KMS-11 (cell line): ENCODE results near the gene INKA2.

Experiments
- H2AFZ ChIP-seq: fragments of 200-600 bp; sonication (generic); 2 replicates; pipeline ENCODE4 v1.6.1; 2016; ENCODE audit warnings: antibody characterized with exemption, mixed run types, low read depth
- H3K27ac ChIP-seq: fragments of 200-600 bp; sonication (generic); 2 replicates; pipeline ENCODE4 v1.6.1; 2016; ENCODE audit warnings: mild to moderate bottlenecking, mixed run types
- H3K27me3 ChIP-seq: fragments of 200-600 bp; sonication (generic); 2 replicates; pipeline ENCODE4 v1.6.1; 2017; ENCODE audit warnings: mild to moderate bottlenecking, low read depth, mixed run types, moderate library complexity; ENCODE audit not compliant: insufficient read depth
- H3K36me3 ChIP-seq: fragments of 200-600 bp; sonication (generic); 2 replicates; pipeline ENCODE4 v1.6.1; 2017; ENCODE audit warnings: mild to moderate bottlenecking, mixed run types; ENCODE audit not compliant: insufficient read depth
- H3K4me1 ChIP-seq: fragments of 200-600 bp; sonication (generic); 2 replicates; pipeline ENCODE4 v1.6.1; 2016; ENCODE audit warnings: mild to moderate bottlenecking, low read depth, mixed run types; ENCODE audit not compliant: poor library complexity, severe bottlenecking
- H3K4me2 ChIP-seq: fragments of 200-600 bp; sonication (generic); 2 replicates; pipeline ENCODE4 v1.7.0; 2016; ENCODE audit warnings: mild to moderate bottlenecking, mixed run types
- H3K4me3 ChIP-seq: fragments of 200-600 bp; sonication (generic); IDR thresholded peaks from 2 replicates; pipeline ENCODE4 v1.6.1; 2017; ENCODE audit warnings: low read depth, low read length, mixed read lengths; ENCODE audit not compliant: insufficient read depth
- H3K79me2 ChIP-seq: fragments of 200-600 bp; sonication (generic); 2 replicates; pipeline ENCODE4 v1.6.1; 2016; ENCODE audit warnings: low read depth, mixed run types; ENCODE audit not compliant: insufficient read depth
- H3K9ac ChIP-seq: fragments of 200-600 bp; sonication (generic); 2 replicates; pipeline ENCODE4 v1.6.1; 2016; ENCODE audit warnings: mild to moderate bottlenecking, mixed run types
- H4K20me1 ChIP-seq: fragments of 200-600 bp; sonication (generic); 2 replicates; pipeline ENCODE4 v1.6.1; 2016; ENCODE audit warnings: mild to moderate bottlenecking, mixed run types; ENCODE audit not compliant: insufficient read depth
- TF ChIP-seq, protein P1 (sequence below): fragments of 200-600 bp; sonication (generic); conservative IDR thresholded peaks from 2 replicates; pipeline ENCODE4 v1.6.1; 2017; ENCODE audit warnings: low read depth, mild to moderate bottlenecking, antibody characterized with exemption, low read length, moderate library complexity, mixed read lengths

INKA2 gene

DNA sequence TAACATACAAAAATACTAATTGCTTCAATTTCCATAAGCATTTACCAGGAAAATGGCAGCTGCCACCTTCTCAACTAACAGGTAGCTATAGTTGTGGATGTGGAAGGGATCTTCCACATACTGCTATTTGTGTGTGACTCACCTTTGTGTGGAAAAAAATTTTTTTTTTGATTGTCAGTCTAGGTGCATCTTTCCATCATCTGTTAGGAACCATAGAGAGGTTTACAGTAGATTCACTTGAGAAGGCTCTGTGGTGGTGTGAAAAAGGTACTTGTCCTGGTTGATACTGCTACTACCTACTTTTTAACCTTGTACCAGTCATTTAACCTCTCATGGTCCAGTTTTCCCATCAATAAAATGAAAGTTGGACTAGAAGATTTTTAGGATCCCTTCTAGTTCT lies 29.4 kb upstream of the INKA2 start:
- Histone ChIP-seq H3K27me3 (no peaks in the 10 kb centered on the region), H4K20me1 (no peaks in the 10 kb centered on the region), H3K27ac (no peak overlapping the region), H2AFZ (no peak overlapping the region), H3K4me3 (no peak overlapping the region), H3K9ac (no peak overlapping the region), H3K36me3 (no peaks in the 10 kb centered on the region), H3K79me2 (no peaks in the 10 kb centered on the region), H3K4me1 (no peaks in the 10 kb centered on the region), H3K4me2 (no peak overlapping the region)
- TF ChIP-seq, protein P1, sequence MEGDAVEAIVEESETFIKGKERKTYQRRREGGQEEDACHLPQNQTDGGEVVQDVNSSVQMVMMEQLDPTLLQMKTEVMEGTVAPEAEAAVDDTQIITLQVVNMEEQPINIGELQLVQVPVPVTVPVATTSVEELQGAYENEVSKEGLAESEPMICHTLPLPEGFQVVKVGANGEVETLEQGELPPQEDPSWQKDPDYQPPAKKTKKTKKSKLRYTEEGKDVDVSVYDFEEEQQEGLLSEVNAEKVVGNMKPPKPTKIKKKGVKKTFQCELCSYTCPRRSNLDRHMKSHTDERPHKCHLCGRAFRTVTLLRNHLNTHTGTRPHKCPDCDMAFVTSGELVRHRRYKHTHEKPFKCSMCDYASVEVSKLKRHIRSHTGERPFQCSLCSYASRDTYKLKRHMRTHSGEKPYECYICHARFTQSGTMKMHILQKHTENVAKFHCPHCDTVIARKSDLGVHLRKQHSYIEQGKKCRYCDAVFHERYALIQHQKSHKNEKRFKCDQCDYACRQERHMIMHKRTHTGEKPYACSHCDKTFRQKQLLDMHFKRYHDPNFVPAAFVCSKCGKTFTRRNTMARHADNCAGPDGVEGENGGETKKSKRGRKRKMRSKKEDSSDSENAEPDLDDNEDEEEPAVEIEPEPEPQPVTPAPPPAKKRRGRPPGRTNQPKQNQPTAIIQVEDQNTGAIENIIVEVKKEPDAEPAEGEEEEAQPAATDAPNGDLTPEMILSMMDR: no peak

DNA sequence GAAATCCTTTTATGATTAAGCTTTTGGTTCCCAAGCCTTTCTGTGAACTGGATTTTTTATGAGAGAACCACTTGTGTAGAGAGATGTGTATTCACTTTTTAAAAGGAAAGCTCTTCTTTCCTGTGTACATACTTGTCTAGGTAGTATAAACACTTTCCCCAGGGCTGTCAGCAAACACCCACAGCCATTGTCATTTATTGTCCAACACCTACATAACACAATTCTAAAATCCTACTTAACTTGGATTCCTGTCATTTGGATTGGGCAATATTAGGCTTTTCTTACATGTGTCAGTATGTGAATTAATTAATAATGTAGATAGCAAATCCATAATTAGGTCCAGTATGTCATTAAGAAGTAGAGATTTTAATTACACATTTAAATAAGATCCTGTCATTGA lies 28.8 kb upstream of the INKA2 start:
- H3K4me3 ChIP-seq: no peak overlapping the region
- H2AFZ ChIP-seq: no peak overlapping the region
- H3K9ac ChIP-seq: no peak overlapping the region
- no peaks in the 10 kb centered on the region for H3K79me2 ChIP-seq
- H3K36me3 ChIP-seq: no peaks in the 10 kb centered on the region
- no peaks in the 10 kb centered on the region for H3K27me3 ChIP-seq
- no peaks in the 10 kb centered on the region for H4K20me1 ChIP-seq
- TF ChIP-seq, protein P1: no peak
- no peak overlapping the region for H3K4me2 ChIP-seq
- H3K27ac ChIP-seq: no peak overlapping the region
- no peaks in the 10 kb centered on the region for H3K4me1 ChIP-seq

DNA sequence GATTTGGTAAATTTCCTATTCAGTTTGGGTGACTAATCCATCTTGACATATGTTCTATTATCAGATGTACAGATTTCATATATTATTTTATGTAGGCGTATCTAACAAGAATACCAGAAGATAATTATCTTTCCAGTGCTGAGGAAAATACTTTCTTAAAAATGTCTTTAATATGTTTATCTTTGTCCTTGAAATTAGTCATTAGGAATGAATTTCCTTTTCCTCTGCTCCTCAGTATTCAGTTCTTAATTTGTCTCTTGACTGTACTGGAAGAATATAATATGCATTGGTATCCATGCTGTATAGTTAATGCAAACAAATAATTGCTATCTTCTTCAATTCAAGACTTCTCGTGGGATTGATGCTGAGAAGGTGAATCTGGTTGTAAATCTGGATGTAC lies 23.1 kb upstream of the INKA2 start:
- Histone ChIP-seq H3K4me2 (no peak overlapping the region), H2AFZ (no peak overlapping the region), H3K27ac (no peak overlapping the region), H3K4me1 (peaks cover 3% of the 10 kb centered on the region), H3K27me3 (no peaks in the 10 kb centered on the region), H4K20me1 (no peaks in the 10 kb centered on the region), H3K36me3 (no peaks in the 10 kb centered on the region), H3K4me3 (no peak overlapping the region), H3K9ac (no peak overlapping the region), H3K79me2 (peaks cover 7% of the 10 kb centered on the region)
- TF ChIP-seq, protein P1: no peak

DNA sequence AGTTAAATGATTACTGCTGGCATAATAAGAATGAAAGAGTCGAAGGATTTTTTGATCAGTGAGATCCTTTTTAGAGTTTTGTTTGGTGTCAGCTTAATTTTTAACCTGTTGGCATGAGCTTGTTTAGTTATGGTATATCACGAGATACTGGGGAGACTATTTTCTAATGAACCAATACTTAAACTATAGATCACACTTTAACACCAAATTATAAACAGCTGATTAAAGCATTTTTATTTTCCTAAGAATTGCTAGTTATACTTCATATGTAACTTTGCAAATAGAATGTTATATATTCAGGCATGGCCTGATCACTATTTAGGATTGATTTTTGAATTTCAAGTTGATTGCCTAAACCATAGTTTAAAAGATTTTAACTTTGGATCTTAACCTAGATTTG lies 22.5 kb upstream of the INKA2 start:
- no peaks in the 10 kb centered on the region for H3K27me3 ChIP-seq
- H3K4me2 ChIP-seq: no peak overlapping the region
- H3K27ac ChIP-seq: no peak overlapping the region
- H3K4me1 ChIP-seq: peaks cover 9% of the 10 kb centered on the region
- TF ChIP-seq, protein P1: no peak
- no peak overlapping the region for H3K4me3 ChIP-seq
- no peaks in the 10 kb centered on the region for H3K36me3 ChIP-seq
- no peak overlapping the region for H2AFZ ChIP-seq
- peaks cover 14% of the 10 kb centered on the region for H3K79me2 ChIP-seq
- no peak overlapping the region for H3K9ac ChIP-seq
- no peaks in the 10 kb centered on the region for H4K20me1 ChIP-seq
